ENCODE results near the gene COL4A2. TPM values are rescaled to one million over a fixed set of nuclear protein-coding genes. Genes with fewer than 3 reads are reported as not detected.

COL4A2 gene
- total RNA-seq, 1 donor from 2014 or later: 1,414 TPM

DNA sequence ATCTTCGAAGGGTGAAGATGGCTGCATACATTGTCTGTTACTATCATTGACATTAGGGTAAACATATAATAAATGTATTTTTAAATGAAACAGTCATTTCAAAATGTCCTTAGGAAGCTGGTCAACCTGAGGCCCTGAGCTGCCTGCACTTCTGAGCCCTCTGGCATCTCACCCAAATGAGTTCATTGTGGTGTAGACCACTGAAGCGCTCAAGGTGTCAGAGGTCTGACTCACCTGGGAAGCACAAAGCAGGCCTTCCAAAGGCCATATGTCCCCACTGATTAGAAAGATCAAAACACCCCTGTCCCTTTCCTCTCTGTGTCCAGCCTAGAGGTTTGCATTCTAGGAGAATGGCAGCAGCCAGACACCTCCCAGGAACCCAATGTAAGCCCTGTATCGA, 59.6 kb downstream of the COL4A2 start:
- no peak for FAIRE-seq
- Histone ChIP-seq H3K9me3 (ENCODE audit: insufficient read depth, low read depth, low read length) (no peaks in the 10 kb centered on the region), H3K4me1 (ENCODE audit: insufficient read depth, low read length) (peaks cover 20% of the 10 kb centered on the region), H3K4me3 (ENCODE audit: insufficient read depth, low read depth, low read length) (no peak overlapping the region), H2AFZ (ENCODE audit: low read depth, low read length) (no peak overlapping the region), H3K9ac (ENCODE audit: low read length) (no peak overlapping the region), H3K27ac (ENCODE audit: low read depth, low read length) (no peak overlapping the region), H3K79me2 (ENCODE audit: insufficient read depth, low read length) (peaks cover 53% of the 10 kb centered on the region), H3K4me2 (ENCODE audit: low read length) (no peak overlapping the region), H4K20me1 (ENCODE audit: insufficient read depth, low read length) (no peaks in the 10 kb centered on the region), H3K36me3 (ENCODE audit: insufficient read depth, low read length) (peaks cover 29% of the 10 kb centered on the region), H3K27me3 (ENCODE audit: insufficient read depth, low read length) (no peaks in the 10 kb centered on the region)
- no peak for DNase-seq (ENCODE audit: low read depth)
- Mint-ChIP-seq H3K9me3 (ENCODE audit: unreplicated experiment) (no peaks in the 10 kb centered on the region), H3K36me3 (ENCODE audit: low read depth, unreplicated experiment) (peaks cover 27% of the 10 kb centered on the region), H3K4me3 (ENCODE audit: unreplicated experiment) (no peak overlapping the region), H3K27ac (ENCODE audit: unreplicated experiment) (peak overlapping the region; percentile 48), H3K4me1 (ENCODE audit: low read depth, unreplicated experiment) (peaks cover 53% of the 10 kb centered on the region), H3K27me3 (ENCODE audit: low read depth, unreplicated experiment) (no peaks in the 10 kb centered on the region)
- TF ChIP-seq, protein P1, sequence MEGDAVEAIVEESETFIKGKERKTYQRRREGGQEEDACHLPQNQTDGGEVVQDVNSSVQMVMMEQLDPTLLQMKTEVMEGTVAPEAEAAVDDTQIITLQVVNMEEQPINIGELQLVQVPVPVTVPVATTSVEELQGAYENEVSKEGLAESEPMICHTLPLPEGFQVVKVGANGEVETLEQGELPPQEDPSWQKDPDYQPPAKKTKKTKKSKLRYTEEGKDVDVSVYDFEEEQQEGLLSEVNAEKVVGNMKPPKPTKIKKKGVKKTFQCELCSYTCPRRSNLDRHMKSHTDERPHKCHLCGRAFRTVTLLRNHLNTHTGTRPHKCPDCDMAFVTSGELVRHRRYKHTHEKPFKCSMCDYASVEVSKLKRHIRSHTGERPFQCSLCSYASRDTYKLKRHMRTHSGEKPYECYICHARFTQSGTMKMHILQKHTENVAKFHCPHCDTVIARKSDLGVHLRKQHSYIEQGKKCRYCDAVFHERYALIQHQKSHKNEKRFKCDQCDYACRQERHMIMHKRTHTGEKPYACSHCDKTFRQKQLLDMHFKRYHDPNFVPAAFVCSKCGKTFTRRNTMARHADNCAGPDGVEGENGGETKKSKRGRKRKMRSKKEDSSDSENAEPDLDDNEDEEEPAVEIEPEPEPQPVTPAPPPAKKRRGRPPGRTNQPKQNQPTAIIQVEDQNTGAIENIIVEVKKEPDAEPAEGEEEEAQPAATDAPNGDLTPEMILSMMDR (IDR thresholded peaks at IDR 0.05; ENCODE audit: insufficient read depth, low read depth, low read length): no peak
- no peak for TF ChIP-seq EZH2 (IDR thresholded peaks at IDR 0.05; ENCODE audit: insufficient read depth, low read length)

DNA sequence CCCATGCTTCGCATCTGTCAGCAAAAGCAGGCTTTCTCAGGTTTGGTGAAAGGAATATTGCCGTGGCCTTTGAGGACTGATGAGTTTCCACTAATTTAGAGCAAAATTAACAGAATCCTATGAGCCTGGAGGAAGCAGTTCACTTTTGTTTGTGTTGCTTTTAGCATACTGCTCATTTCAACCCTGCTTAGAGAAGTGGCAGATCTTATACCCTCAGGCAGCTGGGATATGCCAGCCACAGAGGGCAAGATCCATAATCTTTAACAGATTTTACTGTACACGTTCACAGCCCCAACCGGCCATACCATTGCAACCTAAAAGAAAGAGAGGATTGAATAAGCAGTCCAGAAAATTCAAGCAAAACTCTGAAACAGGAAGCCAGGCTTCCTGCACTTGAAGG, 60.5 kb downstream of the COL4A2 start:
- Mint-ChIP-seq H3K4me3 (ENCODE audit: unreplicated experiment) (no peak overlapping the region), H3K27ac (ENCODE audit: unreplicated experiment) (peak overlapping the region; percentile 27), H3K9me3 (ENCODE audit: unreplicated experiment) (no peaks in the 10 kb centered on the region), H3K36me3 (ENCODE audit: low read depth, unreplicated experiment) (peaks cover 22% of the 10 kb centered on the region), H3K4me1 (ENCODE audit: low read depth, unreplicated experiment) (peaks cover 54% of the 10 kb centered on the region), H3K27me3 (ENCODE audit: low read depth, unreplicated experiment) (no peaks in the 10 kb centered on the region)
- no peaks in the 10 kb centered on the region for H3K27me3 ChIP-seq (ENCODE audit: insufficient read depth, low read length)
- H4K20me1 ChIP-seq (ENCODE audit: insufficient read depth, low read length): no peaks in the 10 kb centered on the region
- FAIRE-seq (no peak), DNase-seq (ENCODE audit: low read depth) (no peak)
- peaks cover 26% of the 10 kb centered on the region for H3K4me1 ChIP-seq (ENCODE audit: insufficient read depth, low read length)
- H3K27ac ChIP-seq (ENCODE audit: low read depth, low read length): no peak overlapping the region
- peaks cover 58% of the 10 kb centered on the region for H3K79me2 ChIP-seq (ENCODE audit: insufficient read depth, low read length)
- H3K9ac ChIP-seq (ENCODE audit: low read length): no peak overlapping the region
- no peaks in the 10 kb centered on the region for H3K9me3 ChIP-seq (ENCODE audit: insufficient read depth, low read depth, low read length)
- H3K36me3 ChIP-seq (ENCODE audit: insufficient read depth, low read length): peaks cover 22% of the 10 kb centered on the region
- no peak overlapping the region for H3K4me3 ChIP-seq (ENCODE audit: insufficient read depth, low read depth, low read length)
- TF ChIP-seq, protein P1 (IDR thresholded peaks at IDR 0.05; ENCODE audit: insufficient read depth, low read depth, low read length): no peak
- no peak overlapping the region for H3K4me2 ChIP-seq (ENCODE audit: low read length)
- no peak overlapping the region for H2AFZ ChIP-seq (ENCODE audit: low read depth, low read length)

DNA sequence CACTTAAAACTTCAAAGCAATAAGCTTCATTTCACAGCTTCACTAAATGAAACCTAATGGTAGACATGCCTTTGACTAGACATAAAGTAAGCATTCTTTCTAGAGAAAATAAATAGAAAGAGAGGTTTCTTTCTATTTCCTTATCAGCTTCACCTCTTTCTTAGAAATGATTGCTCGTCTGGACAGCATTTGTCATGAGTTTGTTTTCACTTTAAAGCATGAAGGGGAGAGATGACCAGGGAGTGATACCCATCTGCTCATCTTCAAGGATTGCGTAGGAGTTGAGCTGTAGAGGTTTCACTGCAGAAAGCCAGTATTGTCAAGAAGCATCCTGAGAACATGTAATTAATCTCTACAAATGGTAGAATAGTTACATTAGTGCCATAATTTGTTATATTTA, 61.3 kb downstream of the COL4A2 start:
- Histone ChIP-seq H3K9me3 (ENCODE audit: insufficient read depth, low read depth, low read length) (no peaks in the 10 kb centered on the region), H3K4me3 (ENCODE audit: insufficient read depth, low read depth, low read length) (no peak overlapping the region), H3K27ac (ENCODE audit: low read depth, low read length) (peak overlapping the region; percentile 2), H4K20me1 (ENCODE audit: insufficient read depth, low read length) (no peaks in the 10 kb centered on the region), H3K79me2 (ENCODE audit: insufficient read depth, low read length) (peaks cover 58% of the 10 kb centered on the region), H3K27me3 (ENCODE audit: insufficient read depth, low read length) (no peaks in the 10 kb centered on the region), H3K9ac (ENCODE audit: low read length) (no peak overlapping the region), H3K4me2 (ENCODE audit: low read length) (no peak overlapping the region), H2AFZ (ENCODE audit: low read depth, low read length) (no peak overlapping the region), H3K36me3 (ENCODE audit: insufficient read depth, low read length) (peaks cover 20% of the 10 kb centered on the region), H3K4me1 (ENCODE audit: insufficient read depth, low read length) (peaks cover 29% of the 10 kb centered on the region)
- no peaks in the 10 kb centered on the region for H3K9me3 Mint-ChIP-seq (ENCODE audit: unreplicated experiment)
- no peaks in the 10 kb centered on the region for H3K27me3 Mint-ChIP-seq (ENCODE audit: low read depth, unreplicated experiment)
- no peak for TF ChIP-seq EZH2 (IDR thresholded peaks at IDR 0.05; ENCODE audit: insufficient read depth, low read length)
- TF ChIP-seq, protein P1 (IDR thresholded peaks at IDR 0.05; ENCODE audit: insufficient read depth, low read depth, low read length): no peak
- H3K27ac Mint-ChIP-seq (ENCODE audit: unreplicated experiment): peak overlapping the region; percentile 79
- peak; percentile 9 for FAIRE-seq
- H3K36me3 Mint-ChIP-seq (ENCODE audit: low read depth, unreplicated experiment): peaks cover 22% of the 10 kb centered on the region
- H3K4me3 Mint-ChIP-seq (ENCODE audit: unreplicated experiment): no peak overlapping the region
- H3K4me1 Mint-ChIP-seq (ENCODE audit: low read depth, unreplicated experiment): peaks cover 62% of the 10 kb centered on the region
- no peak for DNase-seq (ENCODE audit: low read depth)

All from astrocyte (in vitro differentiated cells and primary cell).